A549 (cell line): Measurements from ENCODE around the gene PROK2. TPM values are rescaled to one million over a fixed set of nuclear protein-coding genes. Genes with fewer than 3 reads are reported as not detected.
A peak's percentile ranks its signal among the peaks of the same experiment; 100 is the strongest.

Source experiments
- ATAC-seq, 2 experiments: fragments of 200-7000 bp in 1 of 2; fragments of >200 bp in 1 of 2; cut with Nextera tagmentation in 1 of 2; cut with Tn5 transposase in 1 of 2; 3 replicates each; pipeline versions ENCODE4 v1.8.0 to v1.9.1; 2018 to 2020; ENCODE audit warnings: mild to moderate bottlenecking in 1 of 2, moderate library complexity in 1 of 2
- CTCF ChIA-PET: fragments of 300-600 bp; sonication (Branson Sonifier 250); formaldehyde crosslinking; extraction: SDS; loops from one replicate; lab custom pipeline; 2021; ENCODE audit warnings: antibody characterized with exemption, inconsistent platforms; lab: Yijun Ruan, JAX
- POLR2A ChIA-PET: fragments of 350-600 bp; formaldehyde crosslinking; extraction: SDS; loops from one replicate; lab custom pipeline; 2021; ENCODE audit warnings: antibody characterized with exemption, inconsistent platforms; lab: Yijun Ruan, JAX
- DNase-seq, 2 experiments: peaks; one replicate each; pipeline versions ENCODE4 v3.0.0 to v3.0.0-alpha.2; 2011 to 2016; ENCODE audit warnings: low read depth in 1 of 2, low spot score in 1 of 2
- FAIRE-seq: peaks from 2 replicates; lab custom pipeline; 2011; peaks lifted over from hg19 to GRCh38; lab: Jason Lieb, UNC
- H3K27ac ChIP-seq, 2 experiments: fragments of >200 bp; sonication (Bioruptor Twin); formaldehyde crosslinking; 3 replicates each; pipeline ENCODE4 v1.5.1; 2016 to 2017
- H3K4me1 ChIP-seq: fragments of >200 bp; sonication (Bioruptor Twin); formaldehyde crosslinking; 3 replicates; pipeline ENCODE4 v1.6.1; 2016
- H3K4me2 ChIP-seq: fragments of >200 bp; sonication (Bioruptor Twin); formaldehyde crosslinking; 3 replicates; pipeline ENCODE4 v1.6.1; 2016
- H3K4me3 ChIP-seq: fragments of >200 bp; sonication (Bioruptor Twin); formaldehyde crosslinking; 3 replicates; pipeline ENCODE4 v1.5.1; 2016
- H3K9me3 ChIP-seq: fragments of >200 bp; sonication (Bioruptor Twin); formaldehyde crosslinking; 3 replicates; pipeline ENCODE4 v1.6.1; 2016
- CBX2 ChIP-seq: fragments of 200-600 bp; sonication (generic); IDR thresholded peaks from 2 replicates; pipeline ENCODE4 v1.6.1; 2016; ENCODE audit warnings: low read depth, mild to moderate bottlenecking, borderline replicate concordance
- CHD2 ChIP-seq: fragments of 150-350 bp; IDR thresholded peaks from 2 replicates; pipeline ENCODE4 v1.6.1; 2014; ENCODE audit warnings: low read length; ENCODE audit not compliant: partially characterized antibody
- CHD4 ChIP-seq: fragments of 200-600 bp; sonication (generic); IDR thresholded peaks from 2 replicates; pipeline ENCODE4 v1.6.1; 2016; ENCODE audit warnings: antibody characterized with exemption, mild to moderate bottlenecking, borderline replicate concordance
- EHMT2 ChIP-seq: fragments of 200-600 bp; sonication (generic); IDR thresholded peaks from 2 replicates; pipeline ENCODE4 v1.6.1; 2016; ENCODE audit warnings: antibody characterized with exemption, low read depth, mild to moderate bottlenecking, moderate library complexity
- EP300 ChIP-seq, 2 experiments: fragments of >200 bp; sonication (Bioruptor Twin); formaldehyde crosslinking; IDR thresholded peaks; 2 replicates in 1 of 2; 3 replicates in 1 of 2; pipeline ENCODE4 v1.6.1; 2016 to 2017
- ESRRA ChIP-seq: fragments of 150-350 bp; IDR thresholded peaks from 2 replicates; pipeline ENCODE4 v1.6.1; 2014; ENCODE audit warnings: mild to moderate bottlenecking, low read length, borderline replicate concordance
- HEYL ChIP-seq: fragments of 250-450 bp; sonication (Bioruptor Pico); IDR thresholded peaks from 2 replicates; pipeline ENCODE4 v1.8.0; 2021; ENCODE audit warnings: mild to moderate bottlenecking, moderate library complexity
- JUN ChIP-seq, 2 experiments: fragments of >200 bp; sonication (Bioruptor Twin); formaldehyde crosslinking; IDR thresholded peaks; 2 replicates in 1 of 2; 3 replicates in 1 of 2; pipeline ENCODE4 v1.6.1; 2016 to 2017
- JUNB ChIP-seq: fragments of >200 bp; sonication (Bioruptor Twin); formaldehyde crosslinking; IDR thresholded peaks from 2 replicates; pipeline ENCODE4 v1.6.1; 2016
- KDM1A ChIP-seq: fragments of 200-600 bp; sonication (generic); IDR thresholded peaks from 2 replicates; pipeline ENCODE4 v1.6.1; 2016; ENCODE audit warnings: low read depth, mild to moderate bottlenecking
- MAFK ChIP-seq: fragments of 450-650 bp; IDR thresholded peaks from 2 replicates; pipeline ENCODE4 v1.6.1; 2014; ENCODE audit not compliant: partially characterized antibody
- NR3C1 ChIP-seq: fragments of >200 bp; sonication (Bioruptor Twin); formaldehyde crosslinking; IDR thresholded peaks from 3 replicates; pipeline ENCODE4 v1.6.1; 2017
- POLR2A ChIP-seq: IDR thresholded peaks from 2 replicates; pipeline ENCODE4 v1.6.1; 2012; ENCODE audit warnings: mild to moderate bottlenecking, low read length
- POLR2AphosphoS2 ChIP-seq: conservative IDR thresholded peaks from 2 replicates; pipeline ENCODE4 v1.6.1; 2012; ENCODE audit warnings: low read length, improper control_type of control experiment, inconsistent platforms
- RAD21 ChIP-seq, 2 experiments: fragments of >200 bp in 1 of 2; sonication (Bioruptor Twin) in 1 of 2; formaldehyde crosslinking in 1 of 2; IDR thresholded peaks in 1 of 2; conservative IDR thresholded peaks in 1 of 2; 2 replicates in 1 of 2; 3 replicates in 1 of 2; pipeline ENCODE4 v1.6.1; 2012 to 2018; ENCODE audit warnings: inconsistent platforms in 1 of 2
- RARB ChIP-seq: fragments of 250-450 bp; sonication (Bioruptor Pico); IDR thresholded peaks from 2 replicates; pipeline ENCODE4 v1.8.0; 2021; ENCODE audit warnings: mild to moderate bottlenecking, moderate library complexity
- TP53 ChIP-seq: fragments of 250-450 bp; sonication (Bioruptor Pico); IDR thresholded peaks from 2 replicates; pipeline ENCODE4 v1.5.0; 2021; ENCODE audit warnings: mild to moderate bottlenecking, moderate library complexity
- ZFP36 ChIP-seq: fragments of 450-650 bp; IDR thresholded peaks from 2 replicates; pipeline ENCODE4 v1.6.1; 2014; ENCODE audit warnings: borderline replicate concordance; ENCODE audit not compliant: partially characterized antibody
- ZSCAN20 ChIP-seq: fragments of 250-450 bp; sonication (Bioruptor Pico); IDR thresholded peaks from 2 replicates; pipeline ENCODE4 v1.8.0; 2022; ENCODE audit warnings: mild to moderate bottlenecking, moderate library complexity
- WGBS: methylation state at CpG from one replicate; pipeline ENCODE4 v1.1.6; 2017; ENCODE audit errors: missing lambda C conversion rate; 5-methylcytosine and 5-hydroxymethylcytosine counted together
- polyA plus RNA-seq, 4 experiments: library from polyadenylated mRNA; depleted of rRNA in 3 of 4; stranded (reverse); fragments of >200 nt; fragmentation: RNase III in 1 of 4; extraction: RNeasy Plus Mini Kit Qiagen cat#74134 plus additional on column Dnase treatment in 1 of 4; gene quantifications; 2 replicates in 3 of 4; 3 replicates in 1 of 4; pipeline ENCODE4 v1.2.3, GENCODE V29; 2011 to 2017
- TF ChIP-seq, protein P1 (sequence below): fragments of >200 bp; sonication (Bioruptor Twin); formaldehyde crosslinking; IDR thresholded peaks from 3 replicates; pipeline ENCODE4 v1.6.1; 2016
- TF ChIP-seq, protein P2 (sequence below): fragments of 450-650 bp; IDR thresholded peaks from 2 replicates; pipeline ENCODE4 v1.6.1; 2014; ENCODE audit warnings: antibody characterized with exemption
- TF ChIP-seq, protein P3 (sequence below): IDR thresholded peaks from 2 replicates; pipeline ENCODE4 v1.6.1; 2012; ENCODE audit warnings: low read depth, borderline replicate concordance
- TF ChIP-seq, protein P4 (sequence below): IDR thresholded peaks from 2 replicates; pipeline ENCODE4 v1.6.1; 2012
- TF ChIP-seq, protein P5 (sequence below): fragments of 250-450 bp; sonication (Bioruptor Pico); IDR thresholded peaks from 2 replicates; pipeline ENCODE4 v1.5.0; 2021; ENCODE audit warnings: mild to moderate bottlenecking, moderate library complexity, borderline replicate concordance

The PROK2 gene
- polyA plus RNA-seq, 2 of the 4 experiments (the other 2 are of a cell fraction): not detected

DNA sequence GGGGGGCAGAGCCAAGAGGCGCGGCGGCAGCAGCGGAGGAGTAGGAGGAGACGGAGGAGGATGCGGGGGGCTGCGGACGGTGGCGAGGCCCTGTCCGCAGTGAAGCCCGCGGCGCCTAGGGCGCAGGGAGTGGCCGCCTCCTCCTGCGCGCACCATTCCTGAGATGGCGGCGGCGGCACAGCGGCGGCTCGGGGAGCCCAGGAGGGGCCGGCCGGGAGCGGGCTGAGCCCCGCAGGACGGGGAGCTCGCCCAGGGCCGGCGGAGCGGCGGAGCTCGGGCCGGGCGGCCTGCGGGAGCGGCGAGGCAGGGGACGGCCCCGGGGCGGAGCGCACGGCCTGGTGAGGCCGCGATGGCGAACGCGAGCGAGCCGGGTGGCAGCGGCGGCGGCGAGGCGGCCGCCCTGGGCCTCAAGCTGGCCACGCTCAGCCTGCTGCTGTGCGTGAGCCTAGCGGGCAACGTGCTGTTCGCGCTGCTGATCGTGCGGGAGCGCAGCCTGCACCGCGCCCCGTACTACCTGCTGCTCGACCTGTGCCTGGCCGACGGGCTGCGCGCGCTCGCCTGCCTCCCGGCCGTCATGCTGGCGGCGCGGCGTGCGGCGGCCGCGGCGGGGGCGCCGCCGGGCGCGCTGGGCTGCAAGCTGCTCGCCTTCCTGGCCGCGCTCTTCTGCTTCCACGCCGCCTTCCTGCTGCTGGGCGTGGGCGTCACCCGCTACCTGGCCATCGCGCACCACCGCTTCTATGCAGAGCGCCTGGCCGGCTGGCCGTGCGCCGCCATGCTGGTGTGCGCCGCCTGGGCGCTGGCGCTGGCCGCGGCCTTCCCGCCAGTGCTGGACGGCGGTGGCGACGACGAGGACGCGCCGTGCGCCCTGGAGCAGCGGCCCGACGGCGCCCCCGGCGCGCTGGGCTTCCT, 31.0 kb downstream of the PROK2 start, which contains the start of gene GPR27:
GPR27 (plus strand) TSS at position 155 of the 909 bp plus-strand sequence; CDS start at position 350, 195 bp downstream.
- 33% methylated on average over 12 of the region's 131 CpGs for WGBS
- FAIRE-seq: no peak
- peak; percentile 76 for ATAC-seq
- TF ChIP-seq, protein P1, sequence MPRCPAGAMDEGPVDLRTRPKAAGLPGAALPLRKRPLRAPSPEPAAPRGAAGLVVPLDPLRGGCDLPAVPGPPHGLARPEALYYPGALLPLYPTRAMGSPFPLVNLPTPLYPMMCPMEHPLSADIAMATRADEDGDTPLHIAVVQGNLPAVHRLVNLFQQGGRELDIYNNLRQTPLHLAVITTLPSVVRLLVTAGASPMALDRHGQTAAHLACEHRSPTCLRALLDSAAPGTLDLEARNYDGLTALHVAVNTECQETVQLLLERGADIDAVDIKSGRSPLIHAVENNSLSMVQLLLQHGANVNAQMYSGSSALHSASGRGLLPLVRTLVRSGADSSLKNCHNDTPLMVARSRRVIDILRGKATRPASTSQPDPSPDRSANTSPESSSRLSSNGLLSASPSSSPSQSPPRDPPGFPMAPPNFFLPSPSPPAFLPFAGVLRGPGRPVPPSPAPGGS: no peak
- TF ChIP-seq JUN (IDR thresholded peaks at IDR 0.05) (no peak; a peak in 1 of 5 replicates), POLR2A (peak; percentile 16), RARB (no peak), ZFP36 (no peak), NR3C1 (no peak), POLR2AphosphoS2 (no peak), EP300 (IDR thresholded peaks at IDR 0.05) (no peak), MAFK (no peak), JUNB (no peak), TP53 (CRISPR knock-in tag) (no peak), KDM1A (no peak)
- TF ChIP-seq, protein P2, sequence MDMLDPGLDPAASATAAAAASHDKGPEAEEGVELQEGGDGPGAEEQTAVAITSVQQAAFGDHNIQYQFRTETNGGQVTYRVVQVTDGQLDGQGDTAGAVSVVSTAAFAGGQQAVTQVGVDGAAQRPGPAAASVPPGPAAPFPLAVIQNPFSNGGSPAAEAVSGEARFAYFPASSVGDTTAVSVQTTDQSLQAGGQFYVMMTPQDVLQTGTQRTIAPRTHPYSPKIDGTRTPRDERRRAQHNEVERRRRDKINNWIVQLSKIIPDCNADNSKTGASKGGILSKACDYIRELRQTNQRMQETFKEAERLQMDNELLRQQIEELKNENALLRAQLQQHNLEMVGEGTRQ: no peak
- TF ChIP-seq, protein P3, sequence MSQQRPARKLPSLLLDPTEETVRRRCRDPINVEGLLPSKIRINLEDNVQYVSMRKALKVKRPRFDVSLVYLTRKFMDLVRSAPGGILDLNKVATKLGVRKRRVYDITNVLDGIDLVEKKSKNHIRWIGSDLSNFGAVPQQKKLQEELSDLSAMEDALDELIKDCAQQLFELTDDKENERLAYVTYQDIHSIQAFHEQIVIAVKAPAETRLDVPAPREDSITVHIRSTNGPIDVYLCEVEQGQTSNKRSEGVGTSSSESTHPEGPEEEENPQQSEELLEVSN: no peak; the same call in 1 of the 2 replicates
- TF ChIP-seq, protein P4, sequence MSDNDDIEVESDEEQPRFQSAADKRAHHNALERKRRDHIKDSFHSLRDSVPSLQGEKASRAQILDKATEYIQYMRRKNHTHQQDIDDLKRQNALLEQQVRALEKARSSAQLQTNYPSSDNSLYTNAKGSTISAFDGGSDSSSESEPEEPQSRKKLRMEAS: peak; percentile 49; the same call in 1 of the 2 replicates
- TF ChIP-seq, protein P5, sequence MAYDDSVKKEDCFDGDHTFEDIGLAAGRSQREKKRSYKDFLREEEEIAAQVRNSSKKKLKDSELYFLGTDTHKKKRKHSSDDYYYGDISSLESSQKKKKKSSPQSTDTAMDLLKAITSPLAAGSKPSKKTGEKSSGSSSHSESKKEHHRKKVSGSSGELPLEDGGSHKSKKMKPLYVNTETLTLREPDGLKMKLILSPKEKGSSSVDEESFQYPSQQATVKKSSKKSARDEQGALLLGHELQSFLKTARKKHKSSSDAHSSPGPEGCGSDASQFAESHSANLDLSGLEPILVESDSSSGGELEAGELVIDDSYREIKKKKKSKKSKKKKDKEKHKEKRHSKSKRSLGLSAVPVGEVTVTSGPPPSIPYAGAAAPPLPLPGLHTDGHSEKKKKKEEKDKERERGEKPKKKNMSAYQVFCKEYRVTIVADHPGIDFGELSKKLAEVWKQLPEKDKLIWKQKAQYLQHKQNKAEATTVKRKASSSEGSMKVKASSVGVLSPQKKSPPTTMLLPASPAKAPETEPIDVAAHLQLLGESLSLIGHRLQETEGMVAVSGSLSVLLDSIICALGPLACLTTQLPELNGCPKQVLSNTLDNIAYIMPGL: no peak
- ChIA-PET POLR2A (no interaction called here), CTCF (interaction anchor here (0.6 to 2.0 kb wide), 3 partner anchors 25 to 1356 kb away, joined by 3 to 8 read pairs (median 4); no protein-coding TSS in a partner anchor)
- Histone ChIP-seq H3K4me2 (peak within 1 kb of the TSS; percentile 91), H3K27ac (peak within 1 kb of the TSS; percentile 67 to 93), H3K4me1 (no peaks in the 10 kb centered on the region), H3K9me3 (no peaks in the 10 kb centered on the region), H3K4me3 (peak within 1 kb of the TSS; percentile 57)
- peak; percentile 7 to 59 for DNase-seq

DNA sequence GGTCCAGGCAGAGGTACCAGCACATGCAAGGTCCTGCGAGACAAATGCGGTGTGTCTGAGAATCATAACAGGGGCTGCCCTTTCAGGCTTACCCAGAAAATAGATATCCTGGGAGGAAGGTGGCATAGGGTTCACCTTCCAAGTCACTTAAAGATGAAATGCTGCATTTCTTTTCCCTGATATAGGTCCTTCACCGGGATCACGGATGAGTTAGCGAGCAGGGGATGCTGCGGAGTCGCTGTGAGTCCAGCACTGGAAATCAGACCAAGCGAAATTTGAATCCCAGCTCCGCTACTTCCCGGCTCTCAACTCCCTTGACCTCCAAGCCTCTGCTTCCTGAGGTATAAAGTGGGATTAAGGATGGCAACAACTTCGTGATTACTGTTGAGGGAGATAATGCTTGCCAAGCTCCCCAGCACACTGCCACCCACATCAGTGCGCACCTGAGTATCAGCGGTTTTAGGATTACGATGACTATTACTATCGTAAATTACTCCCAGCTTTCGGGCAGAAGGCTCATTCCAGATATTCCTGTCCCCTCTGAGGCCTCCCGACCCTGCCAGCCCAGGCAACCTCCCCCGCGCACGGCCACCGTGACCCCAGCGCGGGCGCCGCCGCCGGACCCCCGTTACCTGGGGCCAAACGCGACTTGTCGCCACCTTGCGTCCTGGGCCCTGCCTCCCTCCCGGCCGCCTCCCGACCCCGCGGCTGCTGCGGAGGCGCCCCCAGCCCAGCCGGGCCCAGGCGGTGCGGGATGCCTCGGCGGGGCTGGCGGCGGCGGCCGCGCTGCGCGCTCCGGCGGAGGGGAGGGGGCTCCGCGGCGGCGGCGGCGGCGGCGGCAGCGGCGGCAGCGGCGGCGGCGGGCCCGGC, 31.9 kb downstream of the PROK2 start:
- ATAC-seq: 0 out of 6 replicates have a peak, but pooled peaks of 1 of the 2 experiments have one; percentile 17
- peak overlapping the region; percentile 67 to 93; a peak in 5 of 6 replicates for H3K27ac ChIP-seq
- peak overlapping the region; percentile 57 for H3K4me3 ChIP-seq
- FAIRE-seq: no peak
- H3K9me3 ChIP-seq: no peaks in the 10 kb centered on the region
- ChIA-PET POLR2A (no interaction called here), CTCF (interaction anchor here (0.7 to 2.0 kb wide), 2 partner anchors 24 to 137 kb away, joined by 3 to 8 read pairs; no protein-coding TSS in a partner anchor)
- H3K4me1 ChIP-seq: no peaks in the 10 kb centered on the region
- no peak for DNase-seq
- H3K4me2 ChIP-seq: peak overlapping the region; percentile 91
- 44% methylated on average over 23 of the region's 68 CpGs for WGBS
- TF ChIP-seq RAD21 (conservative IDR thresholded peaks at IDR 0.05 in 1 of 2, IDR thresholded peaks at IDR 0.05 in 1 of 2) (no peak), EHMT2 (no peak), ESRRA (no peak), CHD4 (no peak), CBX2 (no peak), KDM1A (no peak), ZSCAN20 (CRISPR knock-in tag) (no peak), EP300 (IDR thresholded peaks at IDR 0.05) (no peak), JUN (IDR thresholded peaks at IDR 0.05) (no peak), JUNB (no peak), ZFP36 (no peak), HEYL (CRISPR knock-in tag) (no peak), CHD2 (no peak), POLR2AphosphoS2 (no peak)
- TF ChIP-seq, protein P5: no peak
- TF ChIP-seq, protein P2: no peak
